Raji (cell line): Measurements from ENCODE around the gene ACP4.
A peak's percentile ranks its signal among the peaks of the same experiment; 100 is the strongest.

Source experiments
- POLR2A ChIP-seq: IDR thresholded peaks from 2 replicates; pipeline ENCODE4 v1.6.1; 2011; ENCODE audit warnings: low read depth, low read length, control low read depth; ENCODE audit not compliant: insufficient read depth

ACP4 gene

DNA sequence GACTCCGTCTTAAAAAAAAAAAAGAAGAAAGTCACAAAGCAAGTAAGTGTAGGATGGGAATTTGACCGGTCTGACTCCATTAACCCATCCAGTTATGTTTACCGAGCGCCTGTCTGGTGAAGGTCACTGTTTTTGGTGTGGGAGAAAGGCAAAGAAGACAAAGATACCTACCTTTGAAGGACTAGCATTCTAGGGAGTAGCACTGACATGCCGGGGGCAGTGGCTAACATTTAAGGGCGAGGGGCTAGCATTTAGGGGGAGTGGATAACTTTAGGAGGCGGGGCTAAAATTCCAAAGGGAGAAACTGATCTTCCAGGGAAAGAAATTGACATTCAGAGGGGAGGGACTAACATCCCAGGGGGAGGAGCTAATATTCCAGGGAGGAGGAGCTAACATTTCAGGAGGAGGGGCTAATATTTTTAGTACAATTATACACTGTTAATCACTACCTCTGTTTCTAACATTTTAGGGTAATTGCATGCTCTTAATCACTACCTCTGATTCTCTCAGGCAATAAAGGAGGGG is 11.2 kb upstream of the ACP4 start:
- no peak for TF ChIP-seq POLR2A

DNA sequence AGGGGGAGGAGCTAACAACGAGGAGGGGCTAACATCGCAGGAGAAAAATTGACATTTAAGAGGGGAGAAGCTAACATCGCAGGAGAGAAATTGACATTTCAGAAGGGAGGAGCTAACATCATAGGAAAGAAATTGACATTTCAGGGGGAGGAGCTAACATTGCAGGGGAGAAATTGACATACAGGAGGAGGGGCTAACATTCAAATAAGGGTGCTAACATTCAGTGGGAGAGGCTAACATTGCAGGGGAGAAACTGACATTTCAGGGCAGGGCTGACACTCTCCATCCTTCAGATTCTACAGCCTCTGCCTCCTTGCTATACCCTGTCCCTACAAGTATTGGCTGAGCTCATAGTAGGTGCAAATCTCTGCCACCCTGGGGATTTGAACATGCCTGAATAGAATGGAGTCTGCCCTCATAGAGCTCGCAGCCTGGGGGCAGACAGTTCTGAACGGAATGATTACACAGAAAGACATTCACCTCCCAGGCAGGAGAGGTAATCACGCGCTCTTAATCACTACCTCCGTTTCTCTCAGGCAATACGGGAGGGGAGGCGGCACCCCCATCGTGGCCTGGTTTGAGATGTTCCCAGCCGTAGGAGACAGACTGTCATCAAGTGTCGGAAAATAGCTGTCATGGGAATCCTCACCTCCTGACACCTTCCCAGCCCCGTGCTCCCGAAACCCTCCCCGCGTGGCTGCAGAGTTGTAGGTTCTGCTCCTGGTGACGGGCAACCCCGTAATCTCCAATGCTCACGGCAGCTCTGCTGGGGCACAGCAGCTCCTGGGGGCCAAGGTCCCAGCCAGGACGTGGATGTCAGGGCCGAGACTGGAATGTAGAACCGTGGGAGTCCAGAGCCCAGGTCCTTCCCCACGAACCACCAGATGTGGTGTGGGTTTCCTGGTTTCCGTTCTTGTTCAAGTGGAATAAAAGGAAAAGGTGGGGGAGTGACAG is 10.4 kb upstream of the ACP4 start:
- no peak for TF ChIP-seq POLR2A

GRCh38 chr19:50780753-50781435 is 9.3 kb upstream of the ACP4 start:
- no peak for TF ChIP-seq POLR2A

GRCh38 chr19:50784710-50785109 is 5.5 kb upstream of the ACP4 start:
- TF ChIP-seq POLR2A: no peak

- TF ChIP-seq POLR2A: no peak
Observed at GRCh38 chr19:50785329-50785728, 4.9 kb upstream of the ACP4 start.

DNA sequence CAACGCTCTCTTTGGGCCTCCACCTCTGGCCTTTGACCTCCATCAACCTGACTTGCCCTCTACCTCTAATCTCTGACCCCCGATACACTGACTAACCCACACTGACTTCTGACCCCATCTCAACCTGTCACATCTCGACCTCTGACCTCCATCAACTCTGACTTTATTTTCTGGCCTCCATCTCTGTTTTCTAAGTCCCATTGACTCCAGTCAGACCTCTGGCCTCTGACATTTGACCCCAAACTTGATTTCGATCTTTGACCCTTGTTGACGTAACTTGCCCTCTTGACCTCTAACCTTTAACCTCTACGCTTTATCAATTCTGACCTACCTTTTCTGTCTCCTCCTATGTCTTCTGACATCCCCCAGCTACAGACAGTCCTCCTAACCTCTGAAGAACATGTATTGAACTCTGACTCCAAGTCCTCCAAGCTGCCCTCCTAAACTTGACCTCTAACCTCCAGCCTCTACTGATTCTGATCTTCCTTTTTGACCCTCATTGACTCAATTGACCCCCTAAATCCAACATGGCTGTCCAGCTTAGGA is 780 bp downstream of the ACP4 start:
- TF ChIP-seq POLR2A: no peak

DNA sequence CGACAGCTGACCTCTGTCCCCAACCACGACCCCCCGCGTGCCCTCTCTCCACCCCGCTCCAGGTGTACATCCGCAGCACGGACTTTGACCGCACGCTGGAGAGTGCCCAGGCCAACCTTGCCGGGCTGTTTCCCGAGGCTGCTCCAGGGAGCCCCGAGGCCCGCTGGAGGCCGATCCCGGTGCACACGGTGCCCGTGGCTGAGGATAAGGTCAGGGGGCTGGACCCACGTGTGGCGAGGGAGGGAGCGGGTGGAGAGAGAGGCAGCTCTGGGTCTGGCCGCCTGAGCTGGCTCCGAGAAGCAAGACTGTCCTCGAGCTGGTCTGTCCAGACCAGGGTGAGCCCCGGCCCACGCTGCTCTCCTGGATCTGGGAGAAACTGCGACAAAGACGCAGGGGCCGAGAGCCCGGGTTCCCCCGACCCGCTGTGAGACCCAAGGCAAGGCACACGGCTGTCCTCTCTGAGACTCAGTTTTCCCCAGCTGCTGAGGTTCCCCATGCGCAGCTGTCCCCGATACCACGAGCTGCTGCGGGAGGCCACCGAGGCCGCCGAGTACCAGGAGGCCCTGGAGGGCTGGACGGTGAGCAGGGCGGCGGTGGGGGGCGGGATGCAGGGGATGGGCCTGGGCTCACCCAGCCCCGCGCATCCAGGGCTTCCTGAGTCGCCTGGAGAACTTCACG is 1.5 kb downstream of the ACP4 start:
- no peak for TF ChIP-seq POLR2A

DNA sequence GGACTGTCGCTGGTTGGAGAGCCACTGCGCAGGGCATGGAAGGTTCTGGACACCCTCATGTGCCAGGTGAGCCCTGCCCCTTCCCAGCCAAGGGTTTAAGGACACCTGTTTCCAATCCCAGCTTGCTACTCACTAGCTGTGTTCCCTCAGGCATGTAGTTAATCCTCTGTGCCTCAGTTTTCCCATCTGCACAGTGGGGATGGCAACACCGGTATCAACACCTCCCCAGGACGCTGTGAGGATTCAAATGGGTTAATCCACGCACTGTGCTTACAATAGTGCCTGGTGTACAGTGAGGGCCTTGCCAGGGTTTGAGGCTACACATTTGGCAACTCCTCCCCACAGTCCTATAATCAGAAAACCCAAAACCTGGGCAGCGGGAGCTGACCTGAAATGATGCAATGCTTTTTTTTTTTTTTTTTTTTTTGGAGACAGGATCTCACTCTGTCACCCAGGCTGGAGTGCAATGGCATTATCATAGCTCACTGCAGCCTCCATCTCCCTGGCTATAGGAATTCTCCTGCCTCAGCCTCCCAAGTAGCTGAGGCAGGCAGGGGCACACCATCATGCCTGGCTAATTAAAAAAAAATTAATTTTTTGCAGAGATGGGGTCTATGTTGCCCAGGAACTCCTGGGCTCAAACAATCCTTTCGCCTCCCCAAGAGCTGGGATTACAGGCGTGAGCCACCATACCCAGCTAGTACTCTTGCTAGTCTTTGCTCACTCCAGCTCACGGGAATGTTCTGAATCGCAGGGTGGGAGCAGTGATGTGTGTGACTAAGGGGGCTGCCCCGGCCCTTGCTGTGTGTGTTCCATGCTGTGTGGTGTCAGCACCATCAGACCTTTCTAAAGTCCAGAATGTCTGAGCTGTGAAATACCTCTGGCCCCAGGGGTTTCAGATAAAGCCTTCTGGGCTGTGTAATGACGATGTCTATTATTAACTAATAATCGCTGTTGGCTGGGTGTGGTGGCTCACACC is 2.3 kb downstream of the ACP4 start:
- 0 out of 2 replicates have a peak, but pooled peaks have one; percentile 14 for TF ChIP-seq POLR2A

GRCh38 chr19:50793558-50794065 is 3.4 kb downstream of the ACP4 start:
- TF ChIP-seq POLR2A: no peak

DNA sequence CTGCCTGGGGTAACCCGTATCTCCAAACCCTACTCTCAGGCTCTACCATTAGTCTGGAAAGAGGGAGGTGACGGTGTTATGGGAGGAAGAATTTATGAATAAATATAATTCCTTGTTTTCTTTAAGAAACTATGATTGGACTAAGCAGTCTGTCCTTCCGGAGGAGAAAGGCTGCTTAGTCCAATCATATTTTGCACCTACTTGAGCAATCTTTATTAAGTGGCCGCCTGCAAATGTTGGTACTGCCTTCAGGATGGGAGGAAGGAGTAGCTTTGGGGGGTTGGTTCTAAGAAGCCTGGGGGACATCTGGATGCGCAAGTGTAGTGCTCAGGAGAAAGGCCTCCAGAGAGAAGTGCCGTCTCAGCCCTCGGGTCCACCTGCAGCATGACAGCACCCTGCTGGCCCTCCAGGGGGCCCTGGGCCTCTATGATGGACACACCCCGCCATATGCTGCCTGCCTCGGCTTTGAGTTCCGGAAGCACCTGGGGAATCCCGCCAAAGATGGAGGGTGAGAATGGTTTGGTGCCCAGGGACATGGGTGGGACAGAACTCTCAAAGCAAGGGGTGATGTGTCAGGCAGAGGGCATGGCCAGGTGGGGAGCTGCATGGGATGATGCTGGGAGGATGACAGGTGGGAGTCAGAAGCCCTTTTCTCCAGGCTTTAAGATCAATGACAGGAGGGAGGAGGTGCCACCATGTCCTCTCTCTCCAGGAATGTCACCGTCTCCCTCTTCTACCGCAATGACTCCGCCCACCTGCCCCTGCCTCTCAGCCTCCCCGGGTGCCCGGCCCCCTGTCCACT is 4.1 kb downstream of the ACP4 start:
- TF ChIP-seq POLR2A: peak; percentile 37; the same call in 1 of the 2 replicates

DNA sequence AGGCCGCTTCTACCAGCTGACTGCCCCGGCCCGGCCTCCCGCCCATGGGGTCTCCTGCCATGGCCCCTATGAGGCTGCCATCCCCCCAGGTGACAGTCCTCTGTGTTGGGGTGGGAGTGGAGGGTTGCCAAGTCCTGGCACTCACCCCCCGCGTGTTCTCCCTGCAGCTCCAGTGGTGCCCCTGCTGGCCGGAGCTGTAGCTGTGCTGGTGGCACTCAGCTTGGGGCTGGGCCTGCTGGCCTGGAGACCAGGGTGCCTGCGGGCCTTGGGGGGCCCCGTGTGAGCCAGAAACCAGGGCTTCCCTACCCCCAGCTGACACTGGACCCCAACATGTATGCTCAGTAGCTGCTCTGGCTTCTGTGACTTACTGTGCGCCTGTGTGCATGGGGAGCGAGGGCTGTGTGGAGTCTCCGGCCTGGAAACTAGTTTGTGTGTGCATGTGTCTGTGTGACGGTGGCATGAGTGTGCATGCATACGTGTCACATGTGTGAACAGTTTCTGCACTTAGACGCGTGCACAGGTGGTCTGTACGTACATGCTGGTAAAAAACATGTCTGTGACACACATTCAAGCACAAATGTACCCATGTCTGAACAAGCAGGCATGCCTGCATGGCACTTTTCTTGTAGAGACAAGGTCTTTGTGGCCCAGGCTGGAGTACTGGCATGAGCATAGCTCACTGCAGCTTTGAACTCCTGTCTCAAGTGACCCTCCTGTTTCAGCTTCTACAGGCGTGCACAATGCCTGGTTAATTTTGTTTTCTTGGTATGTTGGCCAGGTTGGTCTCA is 4.9 kb downstream of the ACP4 start:
- peak; percentile 66 for TF ChIP-seq POLR2A

DNA sequence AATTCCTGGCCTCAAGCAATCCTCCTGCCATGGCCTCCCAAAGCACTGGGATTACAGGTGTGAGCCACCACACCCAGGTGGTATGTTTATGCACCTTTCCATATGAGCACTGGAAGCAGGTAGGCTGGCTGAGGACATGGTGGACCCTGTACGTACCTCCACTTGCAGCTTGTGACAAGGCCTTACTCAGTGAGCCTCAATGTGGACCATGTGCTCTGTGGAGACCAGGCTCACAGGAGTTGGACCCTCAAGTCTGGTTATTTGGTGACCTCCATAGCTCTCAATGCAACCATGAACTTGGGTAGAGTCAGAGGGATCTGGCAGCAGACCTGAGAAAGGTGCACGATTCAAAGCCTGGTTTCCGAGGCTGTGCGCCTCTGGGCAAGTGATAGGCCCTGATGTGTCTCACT is 5.5 kb downstream of the ACP4 start:
- TF ChIP-seq POLR2A: no peak

DNA sequence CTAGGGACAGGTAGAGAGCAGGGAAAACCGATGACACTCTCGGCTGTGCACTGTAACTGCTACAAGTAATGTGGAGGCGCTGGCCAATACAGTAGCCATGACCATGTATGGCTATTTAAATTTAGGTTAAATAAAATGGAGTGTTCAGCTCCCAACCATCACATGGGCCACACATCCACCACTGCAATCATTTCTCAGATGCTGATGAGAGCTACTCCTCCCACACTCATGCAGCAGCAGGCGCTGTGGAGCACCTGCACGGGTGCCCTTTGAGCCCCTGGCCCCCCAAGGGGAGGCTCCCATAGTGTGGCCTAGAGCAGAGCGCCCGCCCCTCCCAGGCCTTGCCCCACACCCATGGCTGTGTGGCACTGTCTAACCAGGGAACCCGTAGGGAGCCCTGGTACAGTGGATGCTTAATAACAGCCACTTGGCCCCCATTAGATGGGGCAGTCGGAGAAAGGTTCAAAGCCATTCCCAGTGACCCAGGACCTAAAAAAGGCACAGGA is 6.0 kb downstream of the ACP4 start:
- TF ChIP-seq POLR2A: no peak
